CD4-positive, alpha-beta T cell (primary cell): ENCODE measurements around the gene AFAP1. TPM values are rescaled to one million over a fixed set of nuclear protein-coding genes. Genes with fewer than 3 reads are reported as not detected.
A peak's percentile ranks its signal among the peaks of the same experiment; 100 is the strongest.

ENCODE experiments used
- ATAC-seq: fragments of 200-7000 bp; cut with Tn5 transposase; one replicate; pipeline ENCODE4 v1.10.0; 2022; ENCODE audit warnings: mild to moderate bottlenecking; ENCODE audit not compliant: poor library complexity
- CTCF ChIA-PET: fragments of 350-600 bp; sonication (Branson Sonifier 250); formaldehyde crosslinking; loops from one replicate; lab custom pipeline; 2021; ENCODE audit warnings: antibody characterized with exemption, inconsistent platforms; lab: Charles Lee
- POLR2A ChIA-PET: fragments of 350-600 bp; sonication (Branson Sonifier 250); formaldehyde crosslinking; loops from one replicate; lab custom pipeline; 2021; ENCODE audit warnings: antibody characterized with exemption, inconsistent platforms; lab: Charles Lee
- DNase-seq, 14 experiments: peaks; one replicate each; pipeline ENCODE4 v3.0.0-alpha.2; 2013 to 2020; ENCODE audit warnings: mixed read lengths in 2 of 14
- H3K27ac ChIP-seq, 2 donors: one replicate each; pipeline versions ENCODE4 v1.5.1 to v1.7.0; 2013; ENCODE audit warnings: low read length in 2 of 2, low read depth in 1 of 2, mild to moderate bottlenecking in 1 of 2
- H3K27me3 ChIP-seq, 2 experiments: 1 replicate in 1 of 2; 2 replicates in 1 of 2; pipeline versions ENCODE4 v1.6.1 to v1.7.0; 2013; ENCODE audit warnings: low read length in 2 of 2, control low read depth in 1 of 2, mild to moderate bottlenecking in 1 of 2, moderate library complexity in 1 of 2; ENCODE audit not compliant: insufficient read depth in 2 of 2, control insufficient read depth in 1 of 2
- H3K36me3 ChIP-seq: one replicate; pipeline ENCODE4 v1.6.1; 2013; ENCODE audit warnings: low read length, control low read depth; ENCODE audit not compliant: insufficient read depth
- H3K4me1 ChIP-seq: one replicate; pipeline ENCODE4 v1.6.1; 2013; ENCODE audit warnings: low read length, control low read depth; ENCODE audit not compliant: insufficient read depth
- H3K4me3 ChIP-seq: one replicate; pipeline ENCODE4 v1.5.1; 2013; ENCODE audit warnings: mild to moderate bottlenecking, low read length, moderate library complexity
- H3K9me3 ChIP-seq, 2 experiments: 1 replicate in 1 of 2; 2 replicates in 1 of 2; pipeline versions ENCODE4 v1.6.1 to v1.7.0; 2013; ENCODE audit warnings: low read length in 2 of 2, mild to moderate bottlenecking in 2 of 2, control low read depth in 1 of 2, moderate library complexity in 1 of 2; ENCODE audit not compliant: control insufficient read depth in 1 of 2, insufficient read depth in 1 of 2
- H3K27ac Mint-ChIP-seq: one replicate; pipeline ENCODE4 v1.8.0; 2020; ENCODE audit warnings: mixed read lengths
- H3K27me3 Mint-ChIP-seq: one replicate; pipeline ENCODE4 v1.8.0; 2021; ENCODE audit warnings: mixed read lengths
- H3K36me3 Mint-ChIP-seq: one replicate; pipeline ENCODE4 v1.8.0; 2021; ENCODE audit warnings: low read depth, mixed read lengths
- H3K4me1 Mint-ChIP-seq: one replicate; pipeline ENCODE4 v1.8.0; 2021; ENCODE audit warnings: low read depth, mixed read lengths
- H3K4me3 Mint-ChIP-seq: one replicate; pipeline ENCODE4 v1.8.0; 2020; ENCODE audit warnings: mild to moderate bottlenecking, mixed read lengths
- H3K9me3 Mint-ChIP-seq: one replicate; pipeline ENCODE4 v1.8.0; 2020; ENCODE audit warnings: mixed read lengths
- intact Hi-C, 2 experiments: fragments of 100-400 bp; cut with DNase I in 1 of 2; cut with micrococcal nuclease in 1 of 2; formaldehyde crosslinking; loops; one replicate each; pipeline versions ENCODE4 v1.15.1 to v1.9.0; 2023 to 2025; cut with DNase I, micrococcal nuclease
- total RNA-seq, 174 experiments: library from RNA in 2 of 174; stranded (reverse) in 2 of 174; gene quantifications; one replicate each; pipeline ENCODE4 v1.2.3 and lab custom pipeline; 2021 to 2026
- TF ChIP-seq, protein P1 (sequence below): fragments of 200-600 bp; IDR thresholded peaks from one replicate; pipeline ENCODE4 v1.8.0; 2022; ENCODE audit warnings: antibody characterized with exemption, mild to moderate bottlenecking

Gene AFAP1
- total RNA-seq, 2 experiments from 2014 or later: 9.8 to 10.9 TPM

DNA sequence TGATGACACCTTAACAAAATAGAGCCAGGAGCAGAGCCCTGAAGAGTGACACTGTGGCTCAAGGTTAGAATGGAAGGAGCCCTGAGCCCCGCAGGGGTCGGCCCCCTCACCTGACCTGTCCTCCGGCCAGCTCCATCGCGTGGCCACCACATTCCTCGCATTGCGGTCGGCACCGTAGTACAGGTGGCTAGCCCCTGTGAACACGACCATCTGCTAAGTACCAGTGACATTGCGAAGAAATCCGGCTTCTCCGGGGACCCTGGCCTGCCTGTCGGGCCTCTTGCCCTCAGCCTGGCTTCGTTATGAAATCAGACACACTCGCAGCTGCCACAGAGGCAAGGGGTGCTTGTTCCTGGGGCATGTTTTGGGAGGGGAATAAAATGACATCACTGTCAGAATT is 179.0 kb downstream of the AFAP1 start:
- POLR2A ChIA-PET: no interaction called here

DNA sequence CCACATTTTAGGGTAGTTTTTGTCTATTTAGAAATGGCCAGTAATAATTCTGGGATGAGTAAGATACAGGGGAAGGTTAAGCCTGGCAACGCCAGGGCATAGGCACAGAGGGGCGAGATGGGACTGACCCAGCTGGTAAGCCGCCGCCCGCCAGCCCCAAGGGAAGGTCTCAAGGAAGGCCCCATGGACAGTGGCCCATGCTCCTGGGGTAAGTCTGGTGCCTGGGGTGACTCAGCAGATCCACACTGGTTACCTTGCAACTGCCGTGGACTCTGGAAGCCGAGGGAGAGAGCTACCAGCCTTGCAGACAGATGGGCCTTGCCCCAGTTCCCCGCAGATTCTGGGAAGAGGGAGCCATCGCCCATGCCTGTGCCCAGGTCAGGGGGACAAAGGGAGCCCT is 179.4 kb downstream of the AFAP1 start:
- peak in 1 of 14 experiments; percentile 10 for DNase-seq
- ChIA-PET POLR2A (interaction anchor here (0.8 kb wide), 1 partner anchor 11 kb away, joined by 6 read pairs; no protein-coding TSS in a partner anchor), CTCF (interaction anchor here (1.8 kb wide), 1 partner anchor 10 kb away, joined by 4 read pairs; no protein-coding TSS in a partner anchor)
- TF ChIP-seq, protein P1, sequence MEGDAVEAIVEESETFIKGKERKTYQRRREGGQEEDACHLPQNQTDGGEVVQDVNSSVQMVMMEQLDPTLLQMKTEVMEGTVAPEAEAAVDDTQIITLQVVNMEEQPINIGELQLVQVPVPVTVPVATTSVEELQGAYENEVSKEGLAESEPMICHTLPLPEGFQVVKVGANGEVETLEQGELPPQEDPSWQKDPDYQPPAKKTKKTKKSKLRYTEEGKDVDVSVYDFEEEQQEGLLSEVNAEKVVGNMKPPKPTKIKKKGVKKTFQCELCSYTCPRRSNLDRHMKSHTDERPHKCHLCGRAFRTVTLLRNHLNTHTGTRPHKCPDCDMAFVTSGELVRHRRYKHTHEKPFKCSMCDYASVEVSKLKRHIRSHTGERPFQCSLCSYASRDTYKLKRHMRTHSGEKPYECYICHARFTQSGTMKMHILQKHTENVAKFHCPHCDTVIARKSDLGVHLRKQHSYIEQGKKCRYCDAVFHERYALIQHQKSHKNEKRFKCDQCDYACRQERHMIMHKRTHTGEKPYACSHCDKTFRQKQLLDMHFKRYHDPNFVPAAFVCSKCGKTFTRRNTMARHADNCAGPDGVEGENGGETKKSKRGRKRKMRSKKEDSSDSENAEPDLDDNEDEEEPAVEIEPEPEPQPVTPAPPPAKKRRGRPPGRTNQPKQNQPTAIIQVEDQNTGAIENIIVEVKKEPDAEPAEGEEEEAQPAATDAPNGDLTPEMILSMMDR: no peak
- no peak overlapping the region for H3K4me3 ChIP-seq
- H3K27ac Mint-ChIP-seq: peak overlapping the region; percentile 89
- H3K4me1 Mint-ChIP-seq: peaks cover 32% of the 10 kb centered on the region
- peak overlapping the region; percentile 55 to 85 for H3K27ac ChIP-seq
- no peaks in the 10 kb centered on the region for H3K36me3 ChIP-seq
- intact Hi-C loops: loop anchor here in 1 of 2 experiments (1.0 kb wide), 1 partner anchor 31 kb away; no protein-coding TSS in a partner anchor
- peaks cover 24% of the 10 kb centered on the region for H3K4me1 ChIP-seq
- H3K9me3 Mint-ChIP-seq: no peaks in the 10 kb centered on the region
- H3K27me3 Mint-ChIP-seq: no peaks in the 10 kb centered on the region
- peak overlapping the region; percentile 81 for H3K4me3 Mint-ChIP-seq
- peaks cover 21% of the 10 kb centered on the region for H3K36me3 Mint-ChIP-seq
- ATAC-seq: no peak
- no peaks in the 10 kb centered on the region for H3K27me3 ChIP-seq
- H3K9me3 ChIP-seq: no peaks in the 10 kb centered on the region

More for the DNA sequence above, 179.0 kb downstream of the AFAP1 start:
- Histone ChIP-seq H3K36me3 (no peaks in the 10 kb centered on the region), H3K4me3 (no peak overlapping the region), H3K4me1 (peaks cover 24% of the 10 kb centered on the region), H3K27ac (peak overlapping the region; percentile 55 to 85), H3K27me3 (no peaks in the 10 kb centered on the region), H3K9me3 (no peaks in the 10 kb centered on the region)
- H3K9me3 Mint-ChIP-seq: no peaks in the 10 kb centered on the region
- no peak overlapping the region for H3K4me3 Mint-ChIP-seq
- peaks cover 25% of the 10 kb centered on the region for H3K36me3 Mint-ChIP-seq
- H3K27me3 Mint-ChIP-seq: no peaks in the 10 kb centered on the region
- ATAC-seq: no peak
- intact Hi-C loops: loop anchor here in 1 of 2 experiments (1.0 kb wide), 1 partner anchor 31 kb away; no protein-coding TSS in a partner anchor
- TF ChIP-seq, protein P1: no peak
- no peak for DNase-seq
- CTCF ChIA-PET: interaction anchor here (0.9 to 1.5 kb wide), 2 partner anchors 41 to 178 kb away, joined by 3 to 13 read pairs; no protein-coding TSS in a partner anchor
- H3K27ac Mint-ChIP-seq: peak overlapping the region; percentile 89
- peaks cover 32% of the 10 kb centered on the region for H3K4me1 Mint-ChIP-seq

- H3K9me3 Mint-ChIP-seq: no peaks in the 10 kb centered on the region
- DNase-seq: peak in 2 of 14 experiments; percentile 27 to 29
- H3K27me3 Mint-ChIP-seq: no peaks in the 10 kb centered on the region
- Histone ChIP-seq H3K4me1 (peaks cover 24% of the 10 kb centered on the region), H3K27me3 (no peaks in the 10 kb centered on the region), H3K36me3 (no peaks in the 10 kb centered on the region), H3K27ac (peak overlapping the region; percentile 55 to 85), H3K4me3 (peak overlapping the region; percentile 48), H3K9me3 (no peaks in the 10 kb centered on the region)
- intact Hi-C loops: loop anchor here (1.0 to 2.0 kb wide), 2 partner anchors 32 to 43 kb away; no protein-coding TSS in a partner anchor
- peak overlapping the region; percentile 81 for H3K4me3 Mint-ChIP-seq
- ChIA-PET POLR2A (interaction anchor here (0.8 kb wide), 1 partner anchor 10 kb away, joined by 6 read pairs; no protein-coding TSS in a partner anchor), CTCF (interaction anchor here (1.8 kb wide), 1 partner anchor 11 kb away, joined by 4 read pairs; no protein-coding TSS in a partner anchor)
- peak; percentile 16 for ATAC-seq
- H3K27ac Mint-ChIP-seq: peak overlapping the region; percentile 89
- TF ChIP-seq, protein P1: no peak
- H3K4me1 Mint-ChIP-seq: peaks cover 32% of the 10 kb centered on the region
- peaks cover 20% of the 10 kb centered on the region for H3K36me3 Mint-ChIP-seq
Observed at GRCh38 chr4:7759635-7760034, 180.0 kb downstream of the AFAP1 start.
